Activated CD4-positive, alpha-beta T cell treated with anti-CD3 and anti-CD28 coated beads for 48 hours (primary cell): ENCODE data around the gene KIAA0586.
"Not testable (repeated sequence)": the region's sequence is repeated elsewhere in the genome, so short reads cannot be mapped to it uniquely, and the experiment has no call there.

Experiments used
- DNase-seq: peaks from one replicate; pipeline ENCODE4 v3.0.0-alpha.2; 2020

The KIAA0586 gene

GRCh38 chr14:58465421-58465820 is 37.9 kb downstream of the KIAA0586 start:
- DNase-seq, result no peak

- no peak for DNase-seq
These were observed 38.9 kb downstream of the KIAA0586 start for GRCh38 chr14:58466459-58466858.

- DNase-seq, result no peak
These were observed 40.1 kb downstream of the KIAA0586 start for GRCh38 chr14:58467575-58467974.

- no peak for DNase-seq
These were observed 41.8 kb downstream of the KIAA0586 start for GRCh38 chr14:58469309-58469708.

- no peak for DNase-seq
These were observed 48.8 kb downstream of the KIAA0586 start for GRCh38 chr14:58476320-58476719.

GRCh38 chr14:58477653-58478052 is 50.1 kb downstream of the KIAA0586 start:
- no peak for DNase-seq

- DNase-seq, result not testable (repeated sequence)
These were observed 50.8 kb downstream of the KIAA0586 start for GRCh38 chr14:58478329-58478728.

- no peak for DNase-seq
These were observed 52.5 kb downstream of the KIAA0586 start for GRCh38 chr14:58479975-58480374.

GRCh38 chr14:58484176-58484575 is 56.7 kb downstream of the KIAA0586 start:
- DNase-seq, result no peak

GRCh38 chr14:58488550-58488949 is 61.0 kb downstream of the KIAA0586 start:
- DNase-seq, result peak; percentile 30

- DNase-seq, result no peak
These were observed 64.1 kb downstream of the KIAA0586 start for GRCh38 chr14:58491593-58491992.

GRCh38 chr14:58492044-58492443 is 64.5 kb downstream of the KIAA0586 start:
- DNase-seq, result no peak

GRCh38 chr14:58501214-58501816 is 73.8 kb downstream of the KIAA0586 start:
- peak; percentile 17 for DNase-seq

GRCh38 chr14:58513272-58513671 is 85.8 kb downstream of the KIAA0586 start:
- DNase-seq, result no peak

GRCh38 chr14:58517592-58517991 is 90.1 kb downstream of the KIAA0586 start:
- no peak for DNase-seq

- DNase-seq, result not testable (repeated sequence)
These were observed 98.2 kb downstream of the KIAA0586 start for GRCh38 chr14:58525691-58526090.

GRCh38 chr14:58533446-58533845 is 105.9 kb downstream of the KIAA0586 start:
- DNase-seq, result no peak

GRCh38 chr14:58535044-58535443 is 107.5 kb downstream of the KIAA0586 start:
- DNase-seq, result no peak

GRCh38 chr14:58537004-58537403 is 109.5 kb downstream of the KIAA0586 start:
- DNase-seq, result no peak

GRCh38 chr14:58540749-58541632 is 113.5 kb downstream of the KIAA0586 start:
- no peak for DNase-seq

GRCh38 chr14:58541633-58542022 is 114.1 kb downstream of the KIAA0586 start:
- DNase-seq, result no peak

GRCh38 chr14:58543253-58543652 is 115.7 kb downstream of the KIAA0586 start:
- DNase-seq, result no peak

GRCh38 chr14:58547649-58548048 is 120.1 kb downstream of the KIAA0586 start:
- DNase-seq, result no peak

- no peak for DNase-seq
These were observed 121.7 kb downstream of the KIAA0586 start for GRCh38 chr14:58549105-58549757.
